Large intestine (tissue), 3 donors: Measurements from ENCODE around the gene DLGAP4. TPM values are rescaled to one million over a fixed set of nuclear protein-coding genes. Genes with fewer than 3 reads are reported as not detected.

Experiments used
- DNase-seq, 2 donors: peaks; one replicate each; pipeline versions ENCODE4 v3.0.0 to v3.0.0-alpha.2; 2013
- H3K27ac ChIP-seq: one replicate; pipeline ENCODE4 v1.5.1; 2013; ENCODE audit warnings: low read length
- H3K27me3 ChIP-seq: 2 replicates; pipeline ENCODE4 v1.6.1; 2013; ENCODE audit warnings: low read length; ENCODE audit not compliant: control insufficient read depth, insufficient read depth
- H3K36me3 ChIP-seq: 2 replicates; pipeline ENCODE4 v1.6.1; 2013; ENCODE audit warnings: low read length; ENCODE audit not compliant: control insufficient read depth, insufficient read depth
- H3K4me1 ChIP-seq: one replicate; pipeline ENCODE4 v1.6.1; 2013; ENCODE audit warnings: low read length; ENCODE audit not compliant: control insufficient read depth, insufficient read depth
- H3K4me3 ChIP-seq: one replicate; pipeline ENCODE4 v1.5.1; 2013; ENCODE audit warnings: low read length
- H3K9me3 ChIP-seq: one replicate; pipeline ENCODE4 v1.6.1; 2013; ENCODE audit warnings: mild to moderate bottlenecking, low read depth, low read length, moderate library complexity; ENCODE audit not compliant: control insufficient read depth
- WGBS: methylation state at CpG from one replicate; pipeline ENCODE4 v1.1.5; 2013; ENCODE audit warnings: low lambda C conversion rate; ENCODE audit not compliant: insufficient coverage; 5-methylcytosine and 5-hydroxymethylcytosine counted together
- polyA plus RNA-seq: library from polyadenylated mRNA; unstranded; fragments of 120-200 nt; gene quantifications from one replicate; pipeline ENCODE4 v1.2.1, GENCODE V29; 2013

The DLGAP4 gene
- polyA plus RNA-seq, 1 donor: 43.1 TPM

GRCh38 chr20:36334281-36335205, 28.4 kb downstream of the DLGAP4 start:
- Histone ChIP-seq H3K9me3 (no peaks in the 10 kb centered on the region), H3K4me3 (no peak overlapping the region), H3K27me3 (peaks cover 51% of the 10 kb centered on the region), H3K27ac (no peak overlapping the region), H3K36me3 (no peaks in the 10 kb centered on the region), H3K4me1 (no peaks in the 10 kb centered on the region)
- no peak for DNase-seq
- 80% methylated on average over 4 of the region's 20 CpGs for WGBS

- no peak for DNase-seq
- H3K36me3 ChIP-seq: no peaks in the 10 kb centered on the region
- H3K9me3 ChIP-seq: no peaks in the 10 kb centered on the region
- peaks cover 55% of the 10 kb centered on the region for H3K27me3 ChIP-seq
- no peaks in the 10 kb centered on the region for H3K4me1 ChIP-seq
- H3K27ac ChIP-seq: no peak overlapping the region
- H3K4me3 ChIP-seq: no peak overlapping the region
- 78% methylated on average over 3 of the region's 12 CpGs for WGBS
Observed at GRCh38 chr20:36335206-36335870, 29.2 kb downstream of the DLGAP4 start.

- Histone ChIP-seq H3K4me1 (no peaks in the 10 kb centered on the region), H3K27me3 (peaks cover 52% of the 10 kb centered on the region), H3K27ac (no peak overlapping the region), H3K9me3 (no peaks in the 10 kb centered on the region), H3K36me3 (no peaks in the 10 kb centered on the region), H3K4me3 (no peak overlapping the region)
- no peak for DNase-seq
- 86% methylated on average over 2 of the region's 4 CpGs for WGBS
Observed at GRCh38 chr20:36336204-36336603, 30.1 kb downstream of the DLGAP4 start.

- no peak for DNase-seq
- H3K36me3 ChIP-seq: no peaks in the 10 kb centered on the region
- H3K4me3 ChIP-seq: no peak overlapping the region
- peaks cover 45% of the 10 kb centered on the region for H3K27me3 ChIP-seq
- no peaks in the 10 kb centered on the region for H3K4me1 ChIP-seq
- H3K27ac ChIP-seq: no peak overlapping the region
- H3K9me3 ChIP-seq: no peaks in the 10 kb centered on the region
- no CpG with 5 or more reads among the region's 13 CpGs for WGBS
Observed at GRCh38 chr20:36336954-36337704, 31.0 kb downstream of the DLGAP4 start.

DNA sequence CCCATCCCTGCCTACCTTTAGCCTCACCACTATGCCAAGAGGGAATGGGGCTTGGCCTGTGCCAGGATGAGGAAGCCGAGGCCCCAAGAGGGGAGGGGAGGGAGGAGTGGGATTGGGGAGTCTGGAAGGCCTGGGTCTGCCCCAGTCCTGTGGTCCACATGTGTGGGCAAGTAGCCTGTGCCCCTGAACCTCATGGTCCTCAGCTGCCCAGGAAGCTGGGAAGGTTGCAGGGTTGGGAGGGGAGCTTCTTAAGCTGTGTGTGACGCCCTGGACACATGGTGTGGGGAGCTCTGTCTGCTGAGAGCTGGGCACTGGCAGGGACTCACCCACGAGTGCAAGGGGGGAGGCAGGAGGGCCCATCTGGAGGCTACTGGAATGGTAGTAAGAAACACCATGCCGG, 31.7 kb downstream of the DLGAP4 start:
- H3K36me3 ChIP-seq: no peaks in the 10 kb centered on the region
- no peak overlapping the region for H3K27ac ChIP-seq
- no peak for DNase-seq
- H3K27me3 ChIP-seq: peaks cover 41% of the 10 kb centered on the region
- no peaks in the 10 kb centered on the region for H3K4me1 ChIP-seq
- H3K4me3 ChIP-seq: no peak overlapping the region
- no CpG with 5 or more reads among the region's 4 CpGs for WGBS
- H3K9me3 ChIP-seq: no peaks in the 10 kb centered on the region

DNA sequence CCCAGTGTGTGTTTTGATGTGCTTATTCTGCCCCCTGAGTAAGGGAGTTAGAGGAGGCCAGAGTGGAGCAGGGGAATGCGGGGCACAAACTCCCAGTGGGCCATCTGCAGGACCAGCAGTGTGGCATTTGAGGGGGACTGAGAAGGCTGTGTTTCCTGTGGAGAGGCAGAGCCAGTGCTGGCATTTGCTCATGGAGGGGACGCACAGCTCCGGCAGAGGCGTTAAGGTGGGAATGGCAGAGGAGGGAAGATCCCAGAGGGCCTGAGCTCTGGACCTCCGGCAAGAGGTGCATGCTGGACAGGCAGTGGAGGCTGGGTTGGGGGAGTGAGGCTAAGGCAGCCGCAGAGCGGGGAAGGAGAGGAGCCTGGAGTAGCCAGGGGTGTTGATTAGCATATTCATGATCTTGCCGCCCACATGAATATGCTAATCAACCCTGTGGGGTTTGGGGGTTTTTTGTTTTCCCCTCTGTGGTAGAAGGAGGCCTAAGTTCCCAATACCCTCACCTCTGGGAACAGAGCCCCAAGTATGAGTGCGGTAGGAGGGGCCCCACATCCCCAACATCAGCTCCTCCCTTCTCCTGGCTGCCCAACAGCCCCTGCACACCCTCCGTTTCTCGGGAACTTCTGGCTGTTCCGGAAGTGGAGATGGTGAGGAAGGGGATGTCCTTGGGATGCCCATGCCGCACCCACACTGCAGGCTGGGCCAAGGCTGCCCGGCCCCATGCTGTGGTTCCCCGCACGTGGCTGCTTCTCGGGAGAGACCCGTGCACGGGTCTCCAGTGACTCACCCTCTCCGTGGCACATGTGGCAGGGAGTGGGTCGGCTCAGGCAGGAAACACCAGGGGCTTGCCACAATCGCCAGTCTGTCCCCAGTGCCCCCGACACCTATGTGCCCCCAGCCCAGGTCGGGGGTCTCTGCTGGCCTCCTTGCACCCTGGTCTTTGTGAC, 33.8 kb downstream of the DLGAP4 start:
- Histone ChIP-seq H3K36me3 (no peaks in the 10 kb centered on the region), H3K27me3 (peaks cover 26% of the 10 kb centered on the region), H3K27ac (no peak overlapping the region), H3K9me3 (no peaks in the 10 kb centered on the region), H3K4me1 (no peaks in the 10 kb centered on the region), H3K4me3 (no peak overlapping the region)
- no CpG with 5 or more reads among the region's 24 CpGs for WGBS
- no peak for DNase-seq

- Histone ChIP-seq H3K4me3 (no peak overlapping the region), H3K9me3 (no peaks in the 10 kb centered on the region), H3K36me3 (no peaks in the 10 kb centered on the region), H3K27ac (no peak overlapping the region), H3K27me3 (peaks cover 19% of the 10 kb centered on the region), H3K4me1 (no peaks in the 10 kb centered on the region)
- DNase-seq: no peak
- WGBS: no CpG with 5 or more reads among the region's 9 CpGs
Observed at GRCh38 chr20:36340593-36340990, 34.5 kb downstream of the DLGAP4 start.

- no peaks in the 10 kb centered on the region for H3K9me3 ChIP-seq
- peaks cover 12% of the 10 kb centered on the region for H3K27me3 ChIP-seq
- WGBS: no CpG with 5 or more reads among the region's 22 CpGs
- no peak for DNase-seq
- no peak overlapping the region for H3K4me3 ChIP-seq
- H3K27ac ChIP-seq: no peak overlapping the region
- no peaks in the 10 kb centered on the region for H3K36me3 ChIP-seq
- H3K4me1 ChIP-seq: no peaks in the 10 kb centered on the region
Observed at GRCh38 chr20:36341331-36342020, 35.3 kb downstream of the DLGAP4 start.

DNA sequence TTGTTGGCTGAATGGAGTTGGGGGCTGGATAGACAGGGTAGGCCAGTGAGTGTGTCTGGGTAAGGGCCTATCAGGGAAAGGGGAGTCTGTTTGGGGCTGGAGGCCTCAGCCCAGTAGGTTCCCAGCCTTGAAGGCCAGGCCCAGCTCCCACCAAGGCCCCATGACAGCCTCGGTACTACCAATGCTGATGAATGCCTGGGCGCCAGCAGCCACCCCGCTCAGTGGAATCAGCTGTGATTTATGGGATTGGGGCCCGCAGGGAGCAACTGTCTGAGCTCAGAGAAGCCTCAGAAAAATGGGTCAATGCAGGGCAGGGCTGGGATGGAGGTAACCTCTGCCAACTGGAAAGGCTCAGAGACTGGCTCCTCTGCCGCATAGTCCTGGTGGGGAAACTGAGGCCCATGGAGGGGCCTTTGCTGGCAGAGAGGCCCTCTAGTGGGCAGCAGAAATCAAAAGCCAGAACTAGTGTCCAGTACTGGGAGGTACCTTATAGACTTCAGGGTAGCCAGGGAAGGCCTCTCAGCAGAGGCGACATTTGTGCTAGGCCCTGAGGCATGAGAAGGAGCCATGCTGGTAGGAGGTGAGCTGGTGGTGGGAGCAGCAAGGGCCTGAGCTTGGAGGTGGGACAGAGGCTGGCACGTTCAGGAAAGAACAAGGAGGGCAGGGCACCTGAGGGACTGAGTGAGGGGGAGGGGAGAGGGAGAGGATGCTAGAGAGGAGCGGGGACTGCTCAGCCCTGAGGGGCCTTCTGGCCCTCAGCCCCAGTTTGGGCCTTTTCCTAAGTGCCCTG, 36.4 kb downstream of the DLGAP4 start:
- no peak for DNase-seq
- no peak overlapping the region for H3K27ac ChIP-seq
- H3K4me3 ChIP-seq: no peak overlapping the region
- H3K27me3 ChIP-seq: peaks cover 6% of the 10 kb centered on the region
- no peaks in the 10 kb centered on the region for H3K4me1 ChIP-seq
- WGBS: no CpG with 5 or more reads among the region's 8 CpGs
- H3K9me3 ChIP-seq: no peaks in the 10 kb centered on the region
- no peaks in the 10 kb centered on the region for H3K36me3 ChIP-seq
